ENCODE results near the gene ARL8A.
"Not testable (repeated sequence)": the region's sequence is repeated elsewhere in the genome, so short reads cannot be mapped to it uniquely, and the experiment has no call there.

Gene ARL8A

DNA sequence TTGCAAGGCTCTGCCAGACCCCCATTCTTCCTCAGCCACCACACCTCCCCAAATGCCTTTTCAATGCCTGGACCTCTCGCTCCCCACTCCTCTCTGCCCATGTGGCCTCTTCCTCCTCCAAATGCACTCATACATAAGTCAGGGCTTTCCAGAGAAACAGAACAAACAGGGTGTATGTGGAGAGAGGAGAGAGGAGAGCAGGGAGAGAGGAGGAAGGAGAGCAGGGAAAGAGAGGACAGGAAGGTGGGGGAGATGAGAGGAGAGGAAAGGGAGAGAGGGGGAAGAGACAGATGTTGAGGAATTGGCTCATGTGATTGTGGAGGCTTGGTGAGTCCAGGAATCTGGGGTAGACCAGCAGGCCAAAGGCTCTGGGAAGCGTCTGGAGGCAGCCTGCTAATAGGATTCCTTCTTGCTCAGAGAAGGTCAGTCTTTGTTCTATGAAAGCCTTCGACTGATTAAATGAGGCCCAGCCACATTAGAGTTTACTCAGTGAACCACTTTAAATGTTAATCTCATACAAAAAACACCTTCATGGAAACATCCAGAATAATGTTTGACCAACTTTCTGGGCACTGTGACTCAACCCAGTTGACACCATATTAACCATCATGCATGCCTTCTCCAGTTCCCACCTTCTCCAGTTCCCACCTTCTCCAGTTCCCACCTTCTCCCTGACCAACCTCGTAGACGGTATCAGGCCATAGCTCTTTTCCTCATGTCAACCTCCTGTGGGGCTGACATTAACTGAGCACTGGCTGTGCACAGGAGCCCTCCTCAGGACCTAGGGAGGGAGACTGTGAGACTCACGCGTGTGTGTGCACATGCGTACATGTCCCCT is 37.7 kb upstream of the ARL8A start:
- in situ Hi-C loops (cut with MboI; ENCODE audit: low sequenced_read_pairs, unreplicated experiment) = loop anchor here (10.0 kb wide), 1 partner anchor 133 kb away; no protein-coding TSS in a partner anchor
- no peak for DNase-seq (ENCODE audit: low spot score)
- TF ChIP-seq, protein P1, sequence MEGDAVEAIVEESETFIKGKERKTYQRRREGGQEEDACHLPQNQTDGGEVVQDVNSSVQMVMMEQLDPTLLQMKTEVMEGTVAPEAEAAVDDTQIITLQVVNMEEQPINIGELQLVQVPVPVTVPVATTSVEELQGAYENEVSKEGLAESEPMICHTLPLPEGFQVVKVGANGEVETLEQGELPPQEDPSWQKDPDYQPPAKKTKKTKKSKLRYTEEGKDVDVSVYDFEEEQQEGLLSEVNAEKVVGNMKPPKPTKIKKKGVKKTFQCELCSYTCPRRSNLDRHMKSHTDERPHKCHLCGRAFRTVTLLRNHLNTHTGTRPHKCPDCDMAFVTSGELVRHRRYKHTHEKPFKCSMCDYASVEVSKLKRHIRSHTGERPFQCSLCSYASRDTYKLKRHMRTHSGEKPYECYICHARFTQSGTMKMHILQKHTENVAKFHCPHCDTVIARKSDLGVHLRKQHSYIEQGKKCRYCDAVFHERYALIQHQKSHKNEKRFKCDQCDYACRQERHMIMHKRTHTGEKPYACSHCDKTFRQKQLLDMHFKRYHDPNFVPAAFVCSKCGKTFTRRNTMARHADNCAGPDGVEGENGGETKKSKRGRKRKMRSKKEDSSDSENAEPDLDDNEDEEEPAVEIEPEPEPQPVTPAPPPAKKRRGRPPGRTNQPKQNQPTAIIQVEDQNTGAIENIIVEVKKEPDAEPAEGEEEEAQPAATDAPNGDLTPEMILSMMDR (IDR thresholded peaks at IDR 0.05; ENCODE audit: borderline replicate concordance, control extremely low read depth, extremely low read depth, insufficient read depth, missing control alignments) = no peak

DNA sequence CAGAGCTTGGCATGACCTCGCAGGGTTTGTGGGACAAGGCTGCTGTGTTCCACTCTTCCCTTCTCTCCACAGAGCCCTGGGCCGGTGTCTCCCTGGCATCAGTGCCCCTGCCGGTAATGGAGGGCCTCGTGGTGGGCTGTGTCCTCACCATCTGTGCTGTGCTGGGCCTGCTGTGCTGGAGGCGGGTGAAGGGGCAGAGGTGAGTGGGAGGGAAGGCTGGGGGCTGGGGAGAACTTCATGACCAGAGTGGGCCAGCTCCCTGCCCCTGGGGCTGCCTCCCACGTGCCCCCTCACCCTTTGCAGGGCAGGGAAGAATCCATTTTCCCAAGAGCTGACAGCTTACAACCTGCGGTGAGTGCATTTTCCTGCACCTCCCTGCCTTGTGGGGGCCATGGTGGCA is 37.0 kb upstream of the ARL8A start:
- in situ Hi-C loops (cut with MboI; ENCODE audit: low sequenced_read_pairs, unreplicated experiment) = loop anchor here (10.0 kb wide), 1 partner anchor 133 kb away; no protein-coding TSS in a partner anchor
- TF ChIP-seq, protein P1 (IDR thresholded peaks at IDR 0.05; ENCODE audit: borderline replicate concordance, control extremely low read depth, extremely low read depth, insufficient read depth, missing control alignments) = no peak
- no peak for DNase-seq (ENCODE audit: low spot score)

- DNase-seq (ENCODE audit: low spot score) = not testable (repeated sequence)
- in situ Hi-C loops (cut with MboI; ENCODE audit: low sequenced_read_pairs, unreplicated experiment) = loop anchor here (10.0 kb wide), 1 partner anchor 134 kb away; no protein-coding TSS in a partner anchor
Measured at GRCh38 chr1:202180751-202181139, 36.2 kb upstream of the ARL8A start.

DNA sequence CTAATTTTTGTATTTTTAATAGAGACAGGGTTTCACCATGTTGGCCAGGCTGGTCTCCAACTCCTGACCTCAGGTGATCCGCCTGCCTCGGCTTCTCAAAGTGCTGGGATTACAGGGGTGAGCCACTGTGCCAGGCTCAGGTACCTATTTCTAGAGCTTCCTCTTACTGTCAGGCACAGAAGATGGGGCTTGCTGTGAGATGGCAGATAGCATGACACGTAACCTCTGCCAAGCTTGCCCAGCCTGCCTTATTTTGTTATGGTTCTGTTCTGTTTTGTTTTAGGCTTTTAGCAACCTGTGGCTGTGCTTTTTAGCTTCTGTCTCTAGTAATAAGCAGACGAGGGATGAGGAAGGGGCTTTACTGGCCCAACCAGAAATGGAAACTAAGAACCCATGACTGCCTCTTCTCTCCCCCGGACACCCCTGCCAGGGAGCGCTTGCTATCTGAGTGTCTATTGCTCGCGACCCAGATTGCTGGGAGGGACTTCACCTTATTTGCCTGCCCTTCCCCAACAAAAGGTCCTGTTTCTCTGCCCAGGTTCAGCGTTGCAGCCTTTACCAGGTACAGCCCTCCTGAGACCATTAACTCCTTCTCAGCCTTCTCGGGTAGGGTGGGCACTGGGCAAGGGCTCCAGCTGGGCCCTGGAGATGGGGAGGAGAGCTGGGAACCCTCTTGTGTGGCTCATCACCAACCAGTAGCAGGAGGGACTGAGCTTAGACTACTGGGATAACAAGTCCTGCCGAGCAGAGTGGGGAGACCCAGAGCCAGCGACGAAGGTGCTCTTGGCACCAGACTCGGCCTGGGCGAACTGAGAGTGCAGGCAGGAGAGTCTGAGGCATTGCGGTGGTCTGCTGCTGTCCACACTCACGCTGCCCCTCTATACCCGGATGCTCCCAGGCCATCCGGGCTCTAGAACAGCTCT is 35.6 kb upstream of the ARL8A start:
- in situ Hi-C loops (cut with MboI; ENCODE audit: low sequenced_read_pairs, unreplicated experiment) = loop anchor here (10.0 kb wide), 1 partner anchor 135 kb away; no protein-coding TSS in a partner anchor

DNA sequence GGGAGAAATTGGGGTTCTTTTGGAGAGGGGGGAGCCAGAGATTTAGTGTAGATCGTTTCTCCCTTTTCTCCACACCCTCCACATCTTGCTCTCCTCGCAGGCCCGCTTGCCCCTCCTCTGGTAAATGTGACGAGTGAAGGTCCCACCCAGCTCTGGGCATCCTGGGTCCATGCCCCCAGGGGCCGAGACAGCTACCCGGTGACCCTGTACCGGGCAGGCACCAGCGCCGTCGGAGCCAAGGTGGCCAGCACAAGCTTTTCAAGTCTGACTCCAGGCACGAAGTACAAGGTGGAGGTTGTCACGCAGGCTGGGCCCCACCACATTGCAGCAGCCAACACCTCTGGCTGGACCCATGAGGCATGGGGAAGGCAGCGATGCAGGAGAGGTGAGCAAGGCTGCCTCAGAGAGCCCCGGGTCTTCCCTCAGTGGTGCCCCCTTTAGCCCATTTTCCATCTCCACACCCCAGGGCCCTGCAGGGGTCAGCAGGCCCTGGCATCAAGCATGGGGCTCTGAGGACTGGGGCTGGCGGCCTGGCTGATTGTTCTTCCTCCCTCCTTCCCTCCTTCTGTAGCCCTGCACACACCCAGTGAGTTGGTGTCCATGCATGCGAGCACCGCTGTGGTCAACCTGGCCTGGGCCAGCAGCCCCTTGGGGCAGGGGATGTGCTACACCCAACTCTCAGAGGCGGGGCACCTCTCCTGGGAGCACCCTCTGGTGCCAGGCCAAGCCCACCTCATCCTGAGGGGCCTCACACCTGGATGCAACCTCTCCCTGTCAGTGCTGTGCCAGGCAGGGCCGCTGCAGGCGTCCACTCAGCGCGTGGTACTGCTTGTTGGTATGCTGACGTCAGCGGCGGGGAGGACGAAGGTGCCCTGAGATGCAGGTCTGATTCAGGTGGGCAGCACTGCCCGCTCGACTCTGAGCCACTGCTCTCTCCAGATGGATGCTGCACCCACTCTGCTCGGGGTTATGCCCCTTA is 32.7 kb upstream of the ARL8A start:
- in situ Hi-C loops (cut with MboI; ENCODE audit: low sequenced_read_pairs, unreplicated experiment) = no loop called here
- TF ChIP-seq, protein P1 (IDR thresholded peaks at IDR 0.05; ENCODE audit: borderline replicate concordance, control extremely low read depth, extremely low read depth, insufficient read depth, missing control alignments) = no peak
- no peak for DNase-seq (ENCODE audit: low spot score)

More for the DNA sequence above, 35.6 kb upstream of the ARL8A start:
- TF ChIP-seq, protein P1 (IDR thresholded peaks at IDR 0.05; ENCODE audit: borderline replicate concordance, control extremely low read depth, extremely low read depth, insufficient read depth, missing control alignments) = no peak
- DNase-seq (ENCODE audit: low spot score) = no peak

- in situ Hi-C loops (cut with MboI; ENCODE audit: low sequenced_read_pairs, unreplicated experiment) = no loop called here
- TF ChIP-seq, protein P1 (IDR thresholded peaks at IDR 0.05; ENCODE audit: borderline replicate concordance, control extremely low read depth, extremely low read depth, insufficient read depth, missing control alignments) = no peak
- DNase-seq (ENCODE audit: low spot score) = no peak
Measured at GRCh38 chr1:202173993-202174392, 29.5 kb upstream of the ARL8A start.

Measured in GM13976 (cell line).